ENCODE data around the gene EIF3F. TPM values are rescaled to one million over a fixed set of nuclear protein-coding genes. Genes with fewer than 3 reads are reported as not detected.

The EIF3F gene
- total and polyA plus RNA-seq, 8 donors = 153 to 400 (median 347) TPM

DNA sequence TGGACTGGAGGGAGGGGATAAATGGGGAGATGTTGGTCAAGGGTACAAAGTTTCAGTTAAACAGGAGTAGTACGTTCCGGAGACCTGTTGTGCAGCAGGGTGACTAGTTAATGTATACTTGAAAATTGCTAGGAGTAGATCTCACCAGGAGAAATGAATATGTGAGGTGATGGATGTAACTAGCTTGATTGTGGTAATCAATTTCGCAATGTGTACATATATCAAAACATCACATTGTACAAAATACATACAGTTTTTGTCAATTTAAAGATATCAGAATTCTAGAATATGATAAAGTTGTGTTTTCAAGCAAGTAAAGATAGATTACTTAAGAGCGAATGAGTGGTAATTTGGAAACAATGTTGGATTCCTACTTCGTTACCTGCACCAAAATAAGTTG is 13.3 kb downstream of the EIF3F start:
- no peaks in the 10 kb centered on the region for H3K9me3 ChIP-seq
- ATAC-seq (no peak), DNase-seq (no peak)
- intact Hi-C loops (cut with DNase I) = no loop called here
- H3K36me3 ChIP-seq = peaks cover 0 to 50% of the 10 kb centered on the region in 2 donors
- H3K27ac ChIP-seq = no peak overlapping the region
- H3K4me1 ChIP-seq = no peaks in the 10 kb centered on the region
- TF ChIP-seq, protein P1, sequence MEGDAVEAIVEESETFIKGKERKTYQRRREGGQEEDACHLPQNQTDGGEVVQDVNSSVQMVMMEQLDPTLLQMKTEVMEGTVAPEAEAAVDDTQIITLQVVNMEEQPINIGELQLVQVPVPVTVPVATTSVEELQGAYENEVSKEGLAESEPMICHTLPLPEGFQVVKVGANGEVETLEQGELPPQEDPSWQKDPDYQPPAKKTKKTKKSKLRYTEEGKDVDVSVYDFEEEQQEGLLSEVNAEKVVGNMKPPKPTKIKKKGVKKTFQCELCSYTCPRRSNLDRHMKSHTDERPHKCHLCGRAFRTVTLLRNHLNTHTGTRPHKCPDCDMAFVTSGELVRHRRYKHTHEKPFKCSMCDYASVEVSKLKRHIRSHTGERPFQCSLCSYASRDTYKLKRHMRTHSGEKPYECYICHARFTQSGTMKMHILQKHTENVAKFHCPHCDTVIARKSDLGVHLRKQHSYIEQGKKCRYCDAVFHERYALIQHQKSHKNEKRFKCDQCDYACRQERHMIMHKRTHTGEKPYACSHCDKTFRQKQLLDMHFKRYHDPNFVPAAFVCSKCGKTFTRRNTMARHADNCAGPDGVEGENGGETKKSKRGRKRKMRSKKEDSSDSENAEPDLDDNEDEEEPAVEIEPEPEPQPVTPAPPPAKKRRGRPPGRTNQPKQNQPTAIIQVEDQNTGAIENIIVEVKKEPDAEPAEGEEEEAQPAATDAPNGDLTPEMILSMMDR (IDR thresholded peaks at IDR 0.05) = no peak
- H3K27me3 ChIP-seq = no peaks in the 10 kb centered on the region
- H3K4me3 ChIP-seq = no peak overlapping the region

DNA sequence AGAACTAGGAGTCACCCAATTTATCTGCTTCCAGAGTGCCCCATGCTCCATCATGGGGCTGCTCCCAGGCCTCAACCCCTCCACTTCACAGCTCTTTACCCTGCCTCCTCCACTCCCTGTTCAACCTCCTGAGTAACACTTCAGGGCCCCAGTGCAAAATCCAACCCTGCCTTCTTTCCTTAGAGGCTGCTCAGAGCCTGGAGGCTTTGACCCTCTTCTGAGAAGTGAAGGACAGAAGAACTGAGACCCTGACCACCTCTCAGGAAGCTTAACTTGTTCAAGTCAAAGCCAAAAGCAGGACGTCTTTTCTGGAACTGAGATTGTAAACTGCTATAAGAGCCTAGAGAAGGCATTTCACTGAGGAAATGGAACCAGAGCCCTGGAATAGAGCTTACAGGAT is 15.5 kb downstream of the EIF3F start:
- intact Hi-C loops (cut with DNase I) = no loop called here
- TF ChIP-seq, protein P1 (IDR thresholded peaks at IDR 0.05) = no peak
- Histone ChIP-seq H3K36me3 (peaks cover 0 to 27% of the 10 kb centered on the region in 2 donors), H3K27me3 (no peaks in the 10 kb centered on the region), H3K27ac (no peak overlapping the region), H3K4me3 (no peak overlapping the region), H3K9me3 (no peaks in the 10 kb centered on the region), H3K4me1 (no peaks in the 10 kb centered on the region)
- ATAC-seq (no peak), DNase-seq (no peak)

DNA sequence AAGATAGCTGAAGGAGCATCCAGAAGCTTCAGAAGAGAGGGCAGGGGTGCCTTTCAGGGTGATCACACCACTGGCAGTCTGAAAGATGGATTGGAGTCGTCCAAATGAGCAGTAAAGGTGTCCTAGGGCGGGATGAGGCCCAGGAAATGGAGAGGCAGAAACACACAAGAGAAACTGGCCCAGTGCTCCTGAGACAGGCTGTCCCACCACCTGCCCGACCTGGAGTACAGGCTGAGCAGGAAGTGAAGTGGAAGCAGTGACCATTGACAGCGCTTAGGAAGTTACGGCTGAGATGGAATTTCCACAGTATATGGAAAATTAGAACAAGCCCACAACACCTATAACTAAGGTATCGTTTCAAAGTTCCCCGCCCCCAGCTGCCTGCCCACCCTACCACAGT is 16.1 kb downstream of the EIF3F start:
- no peak for ATAC-seq
- TF ChIP-seq, protein P1 (IDR thresholded peaks at IDR 0.05) = no peak
- Histone ChIP-seq H3K27me3 (no peaks in the 10 kb centered on the region), H3K9me3 (no peaks in the 10 kb centered on the region), H3K36me3 (peaks cover 0 to 22% of the 10 kb centered on the region in 2 donors), H3K4me1 (no peaks in the 10 kb centered on the region), H3K4me3 (no peak overlapping the region), H3K27ac (no peak overlapping the region)
- intact Hi-C loops (cut with DNase I) = no loop called here
- no peak for DNase-seq

DNA sequence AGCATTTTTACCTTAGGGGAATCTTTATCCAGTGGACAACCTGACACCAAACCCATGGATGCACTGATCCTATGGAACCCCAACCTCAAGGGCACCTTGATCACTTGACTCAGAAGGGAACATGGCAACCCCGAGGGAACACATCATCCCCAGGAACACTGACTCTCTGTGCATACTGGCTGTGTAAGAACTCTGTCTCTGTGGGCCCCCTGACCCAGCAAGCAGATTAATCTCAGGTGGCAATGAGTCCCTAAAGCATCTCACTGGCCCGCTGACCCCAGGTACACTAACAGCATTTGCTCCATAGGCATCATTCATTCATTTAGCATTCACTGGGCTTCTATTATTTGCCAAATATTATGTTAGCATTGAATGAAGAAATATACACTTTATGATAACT is 16.9 kb downstream of the EIF3F start:
- DNase-seq (no peak), ATAC-seq (no peak)
- no peaks in the 10 kb centered on the region for H3K4me1 ChIP-seq
- no peak overlapping the region for H3K27ac ChIP-seq
- H3K27me3 ChIP-seq = peaks cover 0 to 4% of the 10 kb centered on the region in 2 donors
- H3K9me3 ChIP-seq = no peaks in the 10 kb centered on the region
- H3K36me3 ChIP-seq = peaks cover 0 to 14% of the 10 kb centered on the region in 2 donors
- intact Hi-C loops (cut with DNase I) = no loop called here
- TF ChIP-seq, protein P1 (IDR thresholded peaks at IDR 0.05) = no peak
- no peak overlapping the region for H3K4me3 ChIP-seq

DNA sequence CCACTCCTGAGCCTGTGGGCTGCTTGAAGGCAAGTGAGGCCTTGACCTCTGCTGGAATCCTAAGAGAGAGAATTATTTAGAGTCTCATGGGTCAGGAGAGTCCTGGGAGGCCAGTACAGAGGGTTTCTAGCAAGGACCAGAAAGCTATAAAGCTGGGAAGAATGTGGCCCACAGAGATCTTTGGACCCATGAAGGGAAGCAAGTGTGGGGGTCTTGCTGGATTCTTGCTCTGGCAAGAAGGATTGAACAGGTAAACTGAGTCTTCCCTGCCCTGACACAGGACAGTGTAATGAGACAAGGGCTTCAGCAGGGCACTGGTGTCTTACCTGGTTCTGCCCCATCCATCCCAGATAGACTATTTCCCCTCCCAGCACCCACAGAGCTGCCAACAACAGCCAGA is 18.4 kb downstream of the EIF3F start:
- ATAC-seq (no peak), DNase-seq (no peak)
- intact Hi-C loops (cut with DNase I) = loop anchor here in 1 of 2 donors (5.0 kb wide), 1 partner anchor 92 kb away; no protein-coding TSS in a partner anchor
- Histone ChIP-seq H3K27ac (no peak overlapping the region), H3K27me3 (peaks cover 0 to 4% of the 10 kb centered on the region in 2 donors), H3K4me1 (no peaks in the 10 kb centered on the region), H3K36me3 (no peaks in the 10 kb centered on the region), H3K9me3 (no peaks in the 10 kb centered on the region), H3K4me3 (no peak overlapping the region)
- TF ChIP-seq, protein P1 (IDR thresholded peaks at IDR 0.05) = no peak

Measured in left lung (tissue), 10 donors.